NCI-H146 (cell line): ENCODE results near the gene EPHB6.

Experiments used
- DNase-seq: peaks from one replicate; lab custom pipeline; 2025; lab: John Stamatoyannopoulos, UW

EPHB6 gene

GRCh38 chr7:142833174-142834048 lies 21.5 kb upstream of the EPHB6 start:
- no peak for DNase-seq

GRCh38 chr7:142835487-142835886 lies 19.4 kb upstream of the EPHB6 start:
- no peak for DNase-seq

GRCh38 chr7:142836426-142836825 lies 18.4 kb upstream of the EPHB6 start:
- no peak for DNase-seq

DNA sequence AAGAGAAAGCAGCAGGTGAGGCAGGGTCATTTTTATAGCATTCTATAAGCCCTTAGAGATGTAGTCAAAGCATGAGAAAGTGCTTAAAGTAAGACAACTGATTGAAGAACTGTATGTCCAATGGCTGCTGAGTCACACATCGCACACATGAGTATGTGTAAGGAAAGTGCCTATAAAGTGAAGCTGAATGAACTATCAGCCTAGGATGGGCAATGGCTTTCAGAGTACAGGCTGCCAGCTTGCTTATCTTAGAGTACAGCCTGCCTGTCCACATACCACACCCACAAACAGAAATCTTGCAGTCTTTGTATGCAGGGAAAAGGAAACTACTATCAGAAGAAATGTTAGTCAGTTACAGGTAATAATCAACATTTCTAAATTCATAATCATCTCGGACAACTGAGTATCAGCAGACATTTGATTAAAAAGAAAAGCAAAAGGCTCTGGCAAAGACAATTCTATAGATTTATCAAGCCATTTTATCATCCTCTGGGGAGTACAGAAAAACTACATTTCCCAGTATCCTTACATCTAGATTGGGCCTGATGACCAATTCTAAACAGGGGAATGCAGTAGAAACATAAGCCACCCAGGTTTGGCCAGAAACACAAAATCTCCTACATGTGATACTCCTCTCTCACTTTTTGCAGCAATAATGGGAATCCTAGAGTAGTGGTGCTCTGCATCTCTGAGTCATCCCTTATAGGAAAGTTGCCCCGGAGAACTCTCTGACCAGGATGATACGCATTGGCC lies 16.2 kb upstream of the EPHB6 start:
- no peak for DNase-seq

DNA sequence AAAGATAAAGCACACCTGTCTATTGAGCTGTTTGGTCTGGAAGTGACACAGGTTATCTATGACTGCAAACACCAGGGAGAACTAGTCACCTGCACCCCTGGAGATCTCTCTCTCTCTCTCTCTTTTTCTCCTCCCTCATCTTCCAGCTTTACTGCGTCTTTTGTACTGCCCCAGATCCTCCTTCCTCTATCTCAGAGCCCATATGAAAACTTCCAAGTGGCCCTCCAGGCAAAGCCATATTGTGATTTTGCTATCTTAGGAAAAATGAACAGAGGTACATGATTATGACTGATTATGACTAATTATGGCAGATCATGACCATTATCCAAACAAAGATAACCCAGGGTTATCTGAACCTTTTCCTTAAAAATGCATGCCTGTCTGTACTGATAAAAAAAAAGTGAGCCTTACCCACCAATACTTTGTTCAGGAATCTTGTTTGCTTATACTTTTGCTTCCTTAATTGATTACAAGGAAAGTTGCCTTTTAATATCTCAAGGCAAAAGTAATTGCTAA lies 12.6 kb upstream of the EPHB6 start:
- DNase-seq: no peak

GRCh38 chr7:142847353-142847752 lies 7.5 kb upstream of the EPHB6 start:
- DNase-seq: no peak

GRCh38 chr7:142851269-142851668 lies 3.6 kb upstream of the EPHB6 start:
- no peak for DNase-seq

DNA sequence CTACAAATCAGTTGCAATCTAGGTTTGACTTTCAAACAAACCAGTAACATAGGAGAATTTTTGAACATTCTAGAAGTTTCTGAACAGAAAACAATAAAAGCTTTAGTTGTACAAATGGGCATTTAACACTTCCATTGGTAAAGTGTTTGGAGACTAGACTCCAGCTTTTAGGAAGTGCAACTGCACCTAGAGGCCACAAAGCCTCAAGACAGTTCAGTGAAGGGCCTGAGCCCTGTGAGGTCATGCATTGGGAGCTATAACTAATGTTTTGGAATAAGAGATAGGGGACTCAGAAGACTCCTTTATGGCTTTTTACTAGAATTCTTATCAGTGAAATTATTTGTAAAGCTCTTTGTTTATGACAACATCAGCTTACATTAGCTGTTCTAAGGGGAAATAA lies 3.0 kb upstream of the EPHB6 start:
- DNase-seq: no peak

DNA sequence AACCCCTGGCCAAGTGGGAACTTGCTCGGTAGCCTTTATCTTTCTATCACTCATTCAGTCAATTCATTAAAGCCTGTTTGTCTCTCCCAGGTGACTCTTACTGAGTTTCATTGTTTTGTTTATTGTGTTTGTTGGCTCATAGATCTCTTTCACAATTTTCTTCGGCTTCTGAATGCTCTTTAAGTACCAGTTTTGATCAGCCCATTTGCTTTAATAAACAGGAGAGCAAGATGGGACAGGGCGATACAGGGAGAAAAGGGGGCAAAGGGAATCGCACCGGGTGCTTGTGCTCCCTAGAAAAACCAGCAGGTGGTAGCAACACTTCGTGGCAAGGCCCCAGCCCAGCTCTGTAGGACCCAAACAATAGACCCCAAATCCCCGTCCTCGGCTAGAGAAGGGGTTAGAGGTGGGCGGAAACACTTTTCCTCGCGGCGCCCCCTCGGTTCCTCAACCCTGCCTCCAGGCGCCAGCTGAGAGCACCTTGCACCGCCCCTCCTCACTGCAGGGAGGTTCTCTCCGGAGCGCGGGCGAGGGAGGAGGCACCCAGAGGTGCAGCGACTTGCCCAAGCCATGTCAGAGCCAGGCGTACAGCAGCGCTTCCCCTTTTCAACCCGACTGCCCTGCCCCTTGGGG lies 1.0 kb upstream of the EPHB6 start:
- DNase-seq: peak; percentile 62

DNA sequence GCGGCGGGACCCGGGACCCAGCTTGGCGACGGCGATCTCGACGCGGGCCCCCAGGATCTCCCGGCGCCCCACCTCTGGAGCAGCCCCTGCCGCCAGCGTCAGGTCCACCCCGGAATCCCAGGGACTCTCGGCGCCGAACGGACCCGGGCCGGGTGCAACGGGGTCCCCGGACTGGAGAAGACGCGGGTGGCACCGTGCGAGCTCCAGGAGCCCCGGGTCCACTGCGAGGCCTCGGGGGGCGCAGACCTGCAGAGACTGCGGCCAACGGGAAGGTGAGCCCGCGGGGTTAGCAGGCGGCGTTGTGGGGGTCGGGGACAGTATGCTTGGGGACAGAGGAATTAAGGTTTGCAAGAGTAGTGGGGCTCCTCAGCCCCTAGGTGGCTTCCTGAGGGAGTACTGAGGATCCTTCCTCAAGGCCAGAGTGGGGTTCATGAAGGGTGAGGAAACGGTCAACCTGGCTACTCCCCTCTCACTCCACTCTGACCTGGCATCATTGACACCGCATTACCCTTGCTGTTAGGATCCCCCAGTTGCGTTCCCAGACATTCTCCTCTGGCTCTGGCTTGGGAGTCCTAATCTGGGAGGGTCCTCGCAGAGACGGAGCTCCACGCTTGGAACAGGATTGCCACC lies 353 bp downstream of the EPHB6 start:
- no peak for DNase-seq

DNA sequence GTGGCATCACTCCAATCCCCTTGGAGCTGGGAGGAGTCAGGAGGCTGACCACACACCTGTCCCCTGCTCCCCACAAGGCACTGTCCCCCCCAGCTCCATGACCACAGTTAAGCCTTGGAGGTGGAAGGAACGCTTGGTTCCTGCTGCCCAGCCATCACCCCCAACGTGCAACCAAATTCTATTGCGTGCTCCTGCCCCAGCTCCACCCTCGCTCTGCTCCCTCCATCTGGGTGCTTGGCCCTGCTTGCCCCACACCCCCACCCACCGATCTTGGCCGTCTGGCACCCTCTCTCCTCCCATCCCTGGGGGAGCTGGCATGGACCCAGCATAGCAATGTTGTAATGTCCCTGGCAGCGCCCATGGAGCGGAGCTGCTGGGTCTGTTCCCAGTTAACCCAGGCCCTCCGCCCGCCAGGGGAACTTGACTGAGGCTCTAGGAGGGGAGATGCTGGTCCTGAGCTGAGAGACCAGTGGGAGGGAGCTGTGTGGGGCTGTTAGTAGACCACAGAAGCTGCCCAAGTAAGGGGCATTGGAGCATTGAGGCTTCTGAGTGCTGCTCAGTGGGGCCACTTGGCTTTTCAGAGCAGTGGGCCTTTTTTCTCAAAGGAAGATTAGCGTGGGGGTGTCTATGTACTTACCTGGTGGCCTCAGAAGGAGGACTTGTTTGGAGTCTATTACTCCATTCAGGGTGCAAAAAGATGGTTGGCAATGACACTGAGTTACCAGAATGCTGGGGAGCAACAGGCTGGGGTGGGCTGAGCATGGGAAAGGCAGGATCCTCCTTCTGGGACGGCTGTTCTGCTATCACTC lies 1.1 kb downstream of the EPHB6 start:
- no peak for DNase-seq

- DNase-seq: no peak
These were observed 1.8 kb downstream of the EPHB6 start for GRCh38 chr7:142856565-142857245.

DNA sequence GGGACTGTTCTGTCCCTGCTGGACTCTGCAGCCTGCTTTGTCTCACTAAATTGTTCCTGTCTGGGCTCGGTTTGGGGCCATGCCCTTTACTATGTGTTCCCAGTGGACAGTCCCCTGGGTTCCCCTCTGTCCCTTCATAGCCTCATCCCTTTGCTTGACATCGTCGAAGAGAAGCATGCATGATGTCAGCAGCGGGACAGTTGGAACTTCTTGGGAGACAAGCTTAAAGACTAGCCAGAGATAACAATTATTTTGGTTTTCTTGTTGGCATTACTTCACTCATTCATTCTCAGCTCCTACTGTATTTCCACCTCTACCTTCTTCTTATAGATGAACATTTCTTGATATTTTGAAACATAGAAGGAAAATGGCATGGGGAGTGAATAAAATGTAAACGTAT lies 2.7 kb downstream of the EPHB6 start:
- DNase-seq: no peak

- DNase-seq: no peak
These were observed 4.5 kb downstream of the EPHB6 start for GRCh38 chr7:142859411-142859810.

- no peak for DNase-seq
These were observed 5.0 kb downstream of the EPHB6 start for GRCh38 chr7:142859829-142860228.

GRCh38 chr7:142860968-142861367 lies 6.1 kb downstream of the EPHB6 start:
- DNase-seq: no peak

GRCh38 chr7:142862351-142862750 lies 7.5 kb downstream of the EPHB6 start:
- DNase-seq: no peak

- no peak for DNase-seq
These were observed 8.0 kb downstream of the EPHB6 start for GRCh38 chr7:142862786-142863400.

GRCh38 chr7:142863891-142864685 lies 9.2 kb downstream of the EPHB6 start:
- DNase-seq: no peak
